WTC11 (cell line): ENCODE data around the gene COL5A1.

Source experiments
- CREM ChIP-seq: sonication (generic); formaldehyde crosslinking; IDR thresholded peaks from 2 replicates; pipeline ENCODE4 v1.8.1; 2022; ENCODE audit warnings: mild to moderate bottlenecking, missing genetic modification reagents, moderate library complexity
- ETV6 ChIP-seq: sonication (generic); formaldehyde crosslinking; IDR thresholded peaks from 2 replicates; pipeline ENCODE4 v1.8.1; 2022; ENCODE audit warnings: mild to moderate bottlenecking, missing genetic modification reagents
- JUN ChIP-seq: sonication (generic); formaldehyde crosslinking; IDR thresholded peaks from 2 replicates; pipeline ENCODE4 v1.8.0; 2023; ENCODE audit warnings: mild to moderate bottlenecking, missing genetic modification reagents
- MXD4 ChIP-seq: fragments of 250-450 bp; sonication (Bioruptor Pico); IDR thresholded peaks from 2 replicates; pipeline ENCODE4 v1.8.0; 2021; ENCODE audit warnings: mild to moderate bottlenecking, moderate library complexity, borderline replicate concordance
- NR3C1 ChIP-seq: sonication (generic); formaldehyde crosslinking; conservative IDR thresholded peaks from 2 replicates; pipeline ENCODE4 v1.8.1; 2023; ENCODE audit warnings: low read depth, mild to moderate bottlenecking, missing genetic modification reagents
- SP1 ChIP-seq: sonication (generic); formaldehyde crosslinking; conservative IDR thresholded peaks from 2 replicates; pipeline ENCODE4 v1.8.1; 2022; ENCODE audit warnings: missing genetic modification reagents
- ZNF121 ChIP-seq: sonication (generic); formaldehyde crosslinking; IDR thresholded peaks from 2 replicates; pipeline ENCODE4 v1.8.0; 2023; ENCODE audit warnings: missing genetic modification reagents
- TF ChIP-seq, protein P1 (sequence below): fragments of 200-600 bp; IDR thresholded peaks from 2 replicates; pipeline ENCODE4 v1.8.0; 2022; ENCODE audit warnings: antibody characterized with exemption
- TF ChIP-seq, protein P2 (sequence below): sonication (generic); formaldehyde crosslinking; IDR thresholded peaks from 2 replicates; pipeline ENCODE4 v1.8.1; 2023; ENCODE audit warnings: mild to moderate bottlenecking, missing genetic modification reagents, moderate library complexity
- TF ChIP-seq, protein P3 (sequence below): fragments of 250-450 bp; sonication (Bioruptor Pico); IDR thresholded peaks from 2 replicates; pipeline ENCODE4 v2.1.2; 2022; ENCODE audit warnings: mild to moderate bottlenecking, moderate library complexity
- TF ChIP-seq, protein P4 (sequence below): sonication (generic); formaldehyde crosslinking; conservative IDR thresholded peaks from 2 replicates; pipeline ENCODE4 v1.8.1; 2023; ENCODE audit warnings: mild to moderate bottlenecking, low read depth, missing genetic modification reagents, moderate library complexity
- TF ChIP-seq, protein P5 (sequence below): fragments of 250-450 bp; sonication (Bioruptor Pico); IDR thresholded peaks from 2 replicates; pipeline ENCODE4 v1.9.0; 2021; ENCODE audit warnings: mild to moderate bottlenecking, borderline replicate concordance
- TF ChIP-seq, protein P6 (sequence below): sonication (generic); formaldehyde crosslinking; IDR thresholded peaks from 2 replicates; pipeline ENCODE4 v1.8.0; 2022; ENCODE audit warnings: mild to moderate bottlenecking, missing genetic modification reagents
- TF ChIP-seq, protein P7 (sequence below): sonication (generic); formaldehyde crosslinking; conservative IDR thresholded peaks from 2 replicates; pipeline ENCODE4 v1.8.1; 2022; ENCODE audit warnings: mild to moderate bottlenecking, missing genetic modification reagents

DNA sequence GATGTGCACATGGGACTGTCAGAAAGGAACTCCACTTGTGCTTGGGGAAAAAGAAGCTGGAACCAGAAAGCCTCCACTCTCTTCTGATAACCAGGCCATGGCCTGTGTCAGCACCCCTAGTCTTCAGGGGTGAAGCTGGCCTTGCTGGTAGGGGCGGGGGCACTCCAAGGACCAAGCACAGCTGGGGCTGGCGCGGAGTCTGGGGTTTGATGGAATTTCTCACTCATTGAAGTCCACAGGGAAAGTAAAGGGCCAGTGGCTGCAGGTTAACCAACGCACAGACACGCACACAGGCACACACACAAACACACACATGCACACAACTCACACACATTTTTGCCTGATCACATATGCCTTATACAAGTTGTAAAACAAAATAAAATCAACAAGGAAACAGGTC is 1.6 kb upstream of the COL5A1 start:
- TF ChIP-seq, protein P1, sequence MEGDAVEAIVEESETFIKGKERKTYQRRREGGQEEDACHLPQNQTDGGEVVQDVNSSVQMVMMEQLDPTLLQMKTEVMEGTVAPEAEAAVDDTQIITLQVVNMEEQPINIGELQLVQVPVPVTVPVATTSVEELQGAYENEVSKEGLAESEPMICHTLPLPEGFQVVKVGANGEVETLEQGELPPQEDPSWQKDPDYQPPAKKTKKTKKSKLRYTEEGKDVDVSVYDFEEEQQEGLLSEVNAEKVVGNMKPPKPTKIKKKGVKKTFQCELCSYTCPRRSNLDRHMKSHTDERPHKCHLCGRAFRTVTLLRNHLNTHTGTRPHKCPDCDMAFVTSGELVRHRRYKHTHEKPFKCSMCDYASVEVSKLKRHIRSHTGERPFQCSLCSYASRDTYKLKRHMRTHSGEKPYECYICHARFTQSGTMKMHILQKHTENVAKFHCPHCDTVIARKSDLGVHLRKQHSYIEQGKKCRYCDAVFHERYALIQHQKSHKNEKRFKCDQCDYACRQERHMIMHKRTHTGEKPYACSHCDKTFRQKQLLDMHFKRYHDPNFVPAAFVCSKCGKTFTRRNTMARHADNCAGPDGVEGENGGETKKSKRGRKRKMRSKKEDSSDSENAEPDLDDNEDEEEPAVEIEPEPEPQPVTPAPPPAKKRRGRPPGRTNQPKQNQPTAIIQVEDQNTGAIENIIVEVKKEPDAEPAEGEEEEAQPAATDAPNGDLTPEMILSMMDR, result no peak
- no peak for TF ChIP-seq CREM
- TF ChIP-seq, protein P2, sequence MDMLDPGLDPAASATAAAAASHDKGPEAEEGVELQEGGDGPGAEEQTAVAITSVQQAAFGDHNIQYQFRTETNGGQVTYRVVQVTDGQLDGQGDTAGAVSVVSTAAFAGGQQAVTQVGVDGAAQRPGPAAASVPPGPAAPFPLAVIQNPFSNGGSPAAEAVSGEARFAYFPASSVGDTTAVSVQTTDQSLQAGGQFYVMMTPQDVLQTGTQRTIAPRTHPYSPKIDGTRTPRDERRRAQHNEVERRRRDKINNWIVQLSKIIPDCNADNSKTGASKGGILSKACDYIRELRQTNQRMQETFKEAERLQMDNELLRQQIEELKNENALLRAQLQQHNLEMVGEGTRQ, result no peak
- TF ChIP-seq, protein P3, sequence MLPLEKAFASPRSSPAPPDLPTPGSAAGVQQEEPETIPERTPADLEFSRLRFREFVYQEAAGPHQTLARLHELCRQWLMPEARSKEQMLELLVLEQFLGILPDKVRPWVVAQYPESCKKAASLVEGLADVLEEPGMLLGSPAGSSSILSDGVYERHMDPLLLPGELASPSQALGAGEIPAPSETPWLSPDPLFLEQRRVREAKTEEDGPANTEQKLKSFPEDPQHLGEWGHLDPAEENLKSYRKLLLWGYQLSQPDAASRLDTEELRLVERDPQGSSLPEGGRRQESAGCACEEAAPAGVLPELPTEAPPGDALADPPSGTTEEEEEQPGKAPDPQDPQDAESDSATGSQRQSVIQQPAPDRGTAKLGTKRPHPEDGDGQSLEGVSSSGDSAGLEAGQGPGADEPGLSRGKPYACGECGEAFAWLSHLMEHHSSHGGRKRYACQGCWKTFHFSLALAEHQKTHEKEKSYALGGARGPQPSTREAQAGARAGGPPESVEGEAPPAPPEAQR, result no peak
- TF ChIP-seq, protein P4, sequence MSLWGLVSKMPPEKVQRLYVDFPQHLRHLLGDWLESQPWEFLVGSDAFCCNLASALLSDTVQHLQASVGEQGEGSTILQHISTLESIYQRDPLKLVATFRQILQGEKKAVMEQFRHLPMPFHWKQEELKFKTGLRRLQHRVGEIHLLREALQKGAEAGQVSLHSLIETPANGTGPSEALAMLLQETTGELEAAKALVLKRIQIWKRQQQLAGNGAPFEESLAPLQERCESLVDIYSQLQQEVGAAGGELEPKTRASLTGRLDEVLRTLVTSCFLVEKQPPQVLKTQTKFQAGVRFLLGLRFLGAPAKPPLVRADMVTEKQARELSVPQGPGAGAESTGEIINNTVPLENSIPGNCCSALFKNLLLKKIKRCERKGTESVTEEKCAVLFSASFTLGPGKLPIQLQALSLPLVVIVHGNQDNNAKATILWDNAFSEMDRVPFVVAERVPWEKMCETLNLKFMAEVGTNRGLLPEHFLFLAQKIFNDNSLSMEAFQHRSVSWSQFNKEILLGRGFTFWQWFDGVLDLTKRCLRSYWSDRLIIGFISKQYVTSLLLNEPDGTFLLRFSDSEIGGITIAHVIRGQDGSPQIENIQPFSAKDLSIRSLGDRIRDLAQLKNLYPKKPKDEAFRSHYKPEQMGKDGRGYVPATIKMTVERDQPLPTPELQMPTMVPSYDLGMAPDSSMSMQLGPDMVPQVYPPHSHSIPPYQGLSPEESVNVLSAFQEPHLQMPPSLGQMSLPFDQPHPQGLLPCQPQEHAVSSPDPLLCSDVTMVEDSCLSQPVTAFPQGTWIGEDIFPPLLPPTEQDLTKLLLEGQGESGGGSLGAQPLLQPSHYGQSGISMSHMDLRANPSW (CRISPR knock-in tag), result no peak
- TF ChIP-seq, protein P5, sequence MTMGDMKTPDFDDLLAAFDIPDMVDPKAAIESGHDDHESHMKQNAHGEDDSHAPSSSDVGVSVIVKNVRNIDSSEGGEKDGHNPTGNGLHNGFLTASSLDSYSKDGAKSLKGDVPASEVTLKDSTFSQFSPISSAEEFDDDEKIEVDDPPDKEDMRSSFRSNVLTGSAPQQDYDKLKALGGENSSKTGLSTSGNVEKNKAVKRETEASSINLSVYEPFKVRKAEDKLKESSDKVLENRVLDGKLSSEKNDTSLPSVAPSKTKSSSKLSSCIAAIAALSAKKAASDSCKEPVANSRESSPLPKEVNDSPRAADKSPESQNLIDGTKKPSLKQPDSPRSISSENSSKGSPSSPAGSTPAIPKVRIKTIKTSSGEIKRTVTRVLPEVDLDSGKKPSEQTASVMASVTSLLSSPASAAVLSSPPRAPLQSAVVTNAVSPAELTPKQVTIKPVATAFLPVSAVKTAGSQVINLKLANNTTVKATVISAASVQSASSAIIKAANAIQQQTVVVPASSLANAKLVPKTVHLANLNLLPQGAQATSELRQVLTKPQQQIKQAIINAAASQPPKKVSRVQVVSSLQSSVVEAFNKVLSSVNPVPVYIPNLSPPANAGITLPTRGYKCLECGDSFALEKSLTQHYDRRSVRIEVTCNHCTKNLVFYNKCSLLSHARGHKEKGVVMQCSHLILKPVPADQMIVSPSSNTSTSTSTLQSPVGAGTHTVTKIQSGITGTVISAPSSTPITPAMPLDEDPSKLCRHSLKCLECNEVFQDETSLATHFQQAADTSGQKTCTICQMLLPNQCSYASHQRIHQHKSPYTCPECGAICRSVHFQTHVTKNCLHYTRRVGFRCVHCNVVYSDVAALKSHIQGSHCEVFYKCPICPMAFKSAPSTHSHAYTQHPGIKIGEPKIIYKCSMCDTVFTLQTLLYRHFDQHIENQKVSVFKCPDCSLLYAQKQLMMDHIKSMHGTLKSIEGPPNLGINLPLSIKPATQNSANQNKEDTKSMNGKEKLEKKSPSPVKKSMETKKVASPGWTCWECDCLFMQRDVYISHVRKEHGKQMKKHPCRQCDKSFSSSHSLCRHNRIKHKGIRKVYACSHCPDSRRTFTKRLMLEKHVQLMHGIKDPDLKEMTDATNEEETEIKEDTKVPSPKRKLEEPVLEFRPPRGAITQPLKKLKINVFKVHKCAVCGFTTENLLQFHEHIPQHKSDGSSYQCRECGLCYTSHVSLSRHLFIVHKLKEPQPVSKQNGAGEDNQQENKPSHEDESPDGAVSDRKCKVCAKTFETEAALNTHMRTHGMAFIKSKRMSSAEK (CRISPR knock-in tag), result no peak
- TF ChIP-seq, protein P6, sequence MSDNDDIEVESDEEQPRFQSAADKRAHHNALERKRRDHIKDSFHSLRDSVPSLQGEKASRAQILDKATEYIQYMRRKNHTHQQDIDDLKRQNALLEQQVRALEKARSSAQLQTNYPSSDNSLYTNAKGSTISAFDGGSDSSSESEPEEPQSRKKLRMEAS (CRISPR knock-in tag), result no peak
- TF ChIP-seq NR3C1, result no peak
- TF ChIP-seq ZNF121 (CRISPR knock-in tag), result no peak
- no peak for TF ChIP-seq ETV6
- no peak for TF ChIP-seq JUN (CRISPR knock-in tag)
- no peak for TF ChIP-seq MXD4 (CRISPR knock-in tag)
- TF ChIP-seq, protein P7, sequence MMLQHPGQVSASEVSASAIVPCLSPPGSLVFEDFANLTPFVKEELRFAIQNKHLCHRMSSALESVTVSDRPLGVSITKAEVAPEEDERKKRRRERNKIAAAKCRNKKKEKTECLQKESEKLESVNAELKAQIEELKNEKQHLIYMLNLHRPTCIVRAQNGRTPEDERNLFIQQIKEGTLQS (CRISPR knock-in tag), result no peak
- no peak for TF ChIP-seq SP1 (CRISPR knock-in tag)
